IPS-NIHi7 (cell line): ENCODE measurements around the gene FLOT1.
A peak's percentile ranks its signal among the peaks of the same experiment; 100 is the strongest.

ENCODE experiments used
- DNase-seq: peaks from one replicate; pipeline ENCODE4 v3.0.0; 2012; ENCODE audit warnings: mixed read lengths; ENCODE audit errors: extremely low spot score

The FLOT1 gene

GRCh38 chr6:30700340-30700739 lies 42.1 kb downstream of the FLOT1 start:
- no peak for DNase-seq

- DNase-seq = no peak
Measured at GRCh38 chr6:30696432-30696831, 46.1 kb downstream of the FLOT1 start.

- peak; percentile 43 for DNase-seq
Measured at GRCh38 chr6:30691208-30691847, 51.2 kb downstream of the FLOT1 start.

GRCh38 chr6:30690403-30691207 lies 51.9 kb downstream of the FLOT1 start, which contains the start of gene NRM:
NRM (minus strand) TSS chr6:30690984; CDS start chr6:30690974, 10 bp downstream.
- DNase-seq = peak; percentile 90

- DNase-seq = no peak
Measured at GRCh38 chr6:30689985-30690384, 52.5 kb downstream of the FLOT1 start.

DNA sequence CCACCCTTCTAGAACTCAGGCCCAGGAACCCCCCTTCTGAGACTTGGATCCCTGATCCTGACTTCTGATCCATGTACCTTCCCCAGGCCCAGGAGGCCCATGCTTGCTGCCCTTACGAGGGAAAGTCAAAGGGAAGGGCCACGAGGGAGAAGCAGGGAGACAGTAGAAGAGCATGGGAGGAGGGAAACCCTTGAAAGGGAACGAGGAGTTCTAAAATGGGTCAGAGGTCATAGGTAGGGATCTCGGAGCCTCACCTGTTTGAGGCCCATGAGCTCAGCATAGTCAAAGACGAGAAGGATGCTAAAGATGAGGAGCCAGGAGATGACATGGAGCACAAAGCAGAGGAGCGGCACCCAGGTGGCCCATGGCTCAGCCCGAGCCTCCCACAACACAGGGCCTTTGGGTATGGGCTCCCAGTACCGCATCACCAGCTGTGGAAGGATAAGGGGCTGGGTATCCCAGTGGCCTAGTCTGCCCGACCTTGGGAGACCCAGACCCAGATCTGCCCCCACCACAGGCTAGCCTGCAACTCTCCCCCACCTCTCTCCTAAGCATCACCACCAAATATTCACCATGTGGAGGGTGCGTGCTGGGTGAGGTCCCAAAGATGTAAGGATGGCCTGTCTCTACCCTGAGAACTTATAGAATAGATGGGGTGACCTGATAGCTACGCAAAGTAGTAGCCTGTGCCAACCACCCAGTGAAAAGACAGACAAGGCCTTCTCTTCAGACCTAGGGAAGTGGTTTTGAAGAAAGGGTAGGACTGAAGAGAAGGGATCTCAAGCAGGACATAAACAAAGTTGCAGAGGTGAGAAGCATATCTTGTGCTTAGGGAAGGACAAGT lies 53.2 kb downstream of the FLOT1 start:
- no peak for DNase-seq

GRCh38 chr6:30688569-30688968 lies 53.9 kb downstream of the FLOT1 start:
- no peak for DNase-seq

GRCh38 chr6:30687659-30688431 lies 54.6 kb downstream of the FLOT1 start:
- DNase-seq = no peak

- peak; percentile 77 for DNase-seq
Measured at GRCh38 chr6:30686908-30687658, 55.4 kb downstream of the FLOT1 start.

GRCh38 chr6:30686009-30686907 lies 56.2 kb downstream of the FLOT1 start, which contains the start of gene PPP1R18:
PPP1R18 (minus strand) TSS chr6:30686645; CDS start chr6:30686018, 627 bp downstream.
- DNase-seq = peak; percentile 68

GRCh38 chr6:30685157-30686008 lies 57.1 kb downstream of the FLOT1 start:
- no peak for DNase-seq

DNA sequence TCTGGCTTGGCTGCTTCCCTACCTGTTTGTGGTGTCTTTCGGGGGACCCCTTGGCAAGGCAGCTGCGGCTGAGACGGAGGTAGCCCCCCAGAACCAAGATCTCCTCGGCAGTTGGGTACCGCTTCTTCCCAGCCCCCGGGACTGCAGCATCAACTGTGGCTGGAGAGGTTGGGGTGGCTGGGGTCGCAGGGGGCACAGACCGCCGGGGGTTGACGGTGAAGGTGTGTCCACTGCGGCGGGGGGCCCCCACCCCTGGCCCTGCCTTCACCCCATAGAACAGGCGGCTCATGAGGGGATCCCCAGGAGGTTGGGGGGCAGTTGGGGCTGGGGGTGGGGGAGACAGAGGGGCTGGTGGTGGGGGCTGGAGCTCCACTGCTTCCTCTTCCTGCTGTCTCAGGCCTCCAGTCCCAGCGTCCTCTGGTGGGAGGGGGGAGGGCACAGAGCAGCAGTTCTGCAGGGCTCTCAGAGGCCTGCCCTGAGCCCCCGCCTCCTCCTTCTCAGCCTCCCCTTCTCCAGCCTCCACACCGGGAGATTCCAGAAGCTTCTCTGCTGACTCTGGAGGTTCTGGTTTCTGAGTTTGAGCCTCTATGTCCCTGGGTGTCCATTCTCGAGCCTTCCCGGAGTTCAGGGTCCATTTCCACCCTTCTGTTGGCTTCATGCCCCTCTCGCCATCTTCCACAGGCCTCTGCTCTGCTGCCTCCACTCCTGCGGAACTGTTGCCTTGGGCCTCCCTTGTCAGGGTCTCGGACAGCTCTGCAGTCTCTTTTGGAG lies 57.9 kb downstream of the FLOT1 start:
- DNase-seq = no peak

GRCh38 chr6:30683980-30684338 lies 58.5 kb downstream of the FLOT1 start:
- no peak for DNase-seq

- DNase-seq = no peak
Measured at GRCh38 chr6:30683183-30683979, 59.1 kb downstream of the FLOT1 start.

- peak; percentile 61 for DNase-seq
Measured at GRCh38 chr6:30682143-30683117, 60.1 kb downstream of the FLOT1 start.

DNA sequence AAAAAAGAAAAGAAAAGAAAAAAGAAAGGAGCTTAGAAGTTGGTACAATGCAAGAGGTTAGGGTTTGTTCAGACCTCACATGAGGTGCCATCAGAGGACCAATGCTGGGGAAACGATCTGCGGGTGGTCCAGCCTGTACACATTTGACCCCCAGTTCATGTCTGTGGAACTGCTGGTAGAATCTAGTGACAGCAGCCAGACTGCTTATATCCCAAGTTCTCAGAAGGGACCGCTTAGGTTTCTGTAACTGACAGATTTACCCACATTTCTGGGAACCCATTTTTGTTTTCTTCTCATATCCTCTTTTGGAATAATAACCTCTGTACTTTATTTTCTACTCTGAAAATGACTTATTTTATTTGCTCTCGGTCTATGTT lies 60.7 kb downstream of the FLOT1 start:
- DNase-seq = no peak
